Lower leg skin (tissue), 4 donors: Measurements from ENCODE around the gene SNX10. TPM values are rescaled to one million over a fixed set of nuclear protein-coding genes. Genes with fewer than 3 reads are reported as not detected.

ENCODE experiments used
- DNase-seq, 2 donors: peaks; one replicate each; pipeline ENCODE4 v3.0.0-alpha.2; 2019; ENCODE audit warnings: low spot score in 2 of 2
- H3K4me3 ChIP-seq: fragments of 200-600 bp; sonication (generic); 2 replicates; pipeline ENCODE4 v1.5.1; 2017; ENCODE audit warnings: mild to moderate bottlenecking, low read depth; ENCODE audit not compliant: poor library complexity, severe bottlenecking
- POLR2A ChIP-seq, 2 donors: fragments of 450-650 bp; IDR thresholded peaks; one replicate each; pipeline ENCODE4 v1.6.1; 2016 to 2017; ENCODE audit warnings: antibody characterized with exemption in 2 of 2, mild to moderate bottlenecking in 1 of 2, moderate library complexity in 1 of 2
- WGBS, 2 donors: methylation state at CpG; one replicate each; pipeline ENCODE4 v1.1.5; 2018; 5-methylcytosine and 5-hydroxymethylcytosine counted together
- intact Hi-C: fragments of 100-400 bp; cut with DNase I; formaldehyde crosslinking; loops from one replicate; pipeline ENCODE4 v1.15.0; 2023; ENCODE audit warnings: low total_unique reads
- total RNA-seq, 4 donors: library from RNA; depleted of rRNA; stranded (reverse); fragments of >200 nt; gene quantifications; one replicate each; pipeline ENCODE4 v1.1.0, GENCODE V29; 2016
- TF ChIP-seq, protein P1 (sequence below), 3 donors: fragments of 450-650 bp; IDR thresholded peaks; one replicate each; pipeline ENCODE4 v1.5.1; 2016; ENCODE audit warnings: antibody characterized with exemption in 3 of 3, mild to moderate bottlenecking in 3 of 3, moderate library complexity in 2 of 3

Gene SNX10
- total RNA-seq, 4 donors from 2014 or later = 2.0 to 10.0 (median 3.8) TPM

DNA sequence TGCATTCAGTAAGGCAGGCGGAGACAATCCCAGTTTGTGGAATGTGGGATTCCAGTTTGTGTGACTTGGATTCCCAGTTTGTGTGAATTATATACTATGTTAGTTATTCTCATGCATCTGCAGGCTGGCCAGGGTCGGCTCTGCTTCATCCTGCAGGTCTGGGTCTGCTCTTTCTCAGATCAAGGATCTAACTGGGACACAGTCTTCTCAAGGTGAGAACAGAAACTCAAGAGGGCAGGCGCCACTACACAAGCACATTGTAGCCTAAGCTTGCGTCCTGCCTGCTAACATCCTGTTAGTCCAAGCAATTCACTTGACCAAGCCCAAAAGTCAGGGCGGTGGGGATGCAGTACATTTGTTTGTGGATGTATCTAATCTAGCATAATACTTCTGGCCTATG lies 131.1 kb downstream of the SNX10 start:
- 92 to 93% methylated on average over 5 of the region's 5 CpGs for WGBS, 2 donors
- no peak for DNase-seq
- intact Hi-C loops = no loop called here
- no peak for TF ChIP-seq POLR2A (IDR thresholded peaks at IDR 0.05)
- TF ChIP-seq, protein P1, sequence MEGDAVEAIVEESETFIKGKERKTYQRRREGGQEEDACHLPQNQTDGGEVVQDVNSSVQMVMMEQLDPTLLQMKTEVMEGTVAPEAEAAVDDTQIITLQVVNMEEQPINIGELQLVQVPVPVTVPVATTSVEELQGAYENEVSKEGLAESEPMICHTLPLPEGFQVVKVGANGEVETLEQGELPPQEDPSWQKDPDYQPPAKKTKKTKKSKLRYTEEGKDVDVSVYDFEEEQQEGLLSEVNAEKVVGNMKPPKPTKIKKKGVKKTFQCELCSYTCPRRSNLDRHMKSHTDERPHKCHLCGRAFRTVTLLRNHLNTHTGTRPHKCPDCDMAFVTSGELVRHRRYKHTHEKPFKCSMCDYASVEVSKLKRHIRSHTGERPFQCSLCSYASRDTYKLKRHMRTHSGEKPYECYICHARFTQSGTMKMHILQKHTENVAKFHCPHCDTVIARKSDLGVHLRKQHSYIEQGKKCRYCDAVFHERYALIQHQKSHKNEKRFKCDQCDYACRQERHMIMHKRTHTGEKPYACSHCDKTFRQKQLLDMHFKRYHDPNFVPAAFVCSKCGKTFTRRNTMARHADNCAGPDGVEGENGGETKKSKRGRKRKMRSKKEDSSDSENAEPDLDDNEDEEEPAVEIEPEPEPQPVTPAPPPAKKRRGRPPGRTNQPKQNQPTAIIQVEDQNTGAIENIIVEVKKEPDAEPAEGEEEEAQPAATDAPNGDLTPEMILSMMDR (IDR thresholded peaks at IDR 0.05) = no peak
- H3K4me3 ChIP-seq = no peak overlapping the region

DNA sequence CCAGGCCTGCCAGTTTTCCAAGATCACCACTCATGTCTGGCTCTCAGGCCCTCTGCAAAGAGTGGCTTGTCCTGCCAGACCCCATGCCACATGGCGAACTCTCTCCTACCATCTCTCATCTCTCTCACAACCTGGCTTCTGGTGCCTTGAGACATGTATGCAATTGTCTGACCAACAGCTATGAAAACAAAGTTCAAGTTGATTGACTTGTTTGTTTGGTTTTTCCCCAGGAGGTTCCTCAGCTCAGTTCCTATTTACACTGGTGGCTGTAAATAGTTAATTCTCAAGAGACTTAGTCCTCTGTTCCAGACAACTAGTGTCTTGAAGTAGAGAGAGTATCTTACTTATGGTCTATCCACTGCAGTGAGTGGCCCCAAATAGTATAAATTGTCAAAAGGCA lies 131.8 kb downstream of the SNX10 start:
- 94 to 95% methylated on average over 1 of the region's 1 CpG for WGBS, 2 donors
- intact Hi-C loops = no loop called here
- TF ChIP-seq, protein P1 (IDR thresholded peaks at IDR 0.05) = no peak
- no peak for TF ChIP-seq POLR2A (IDR thresholded peaks at IDR 0.05)
- no peak for DNase-seq
- no peak overlapping the region for H3K4me3 ChIP-seq

Other genes starting within 250 kb of the SNX10 start
- gene NFE2L3, start 139.7 kb upstream of the SNX10 start, total RNA-seq = 10 to 100 TPM; 37.9 to 59.1 (median 45.0) TPM
- 100 to 1,000 TPM in 2 of 4 donors, 10 to 100 TPM in 2; 78.1 to 133 (median 99.4) TPM for gene HNRNPA2B1, start 91.1 kb upstream of the SNX10 start, total RNA-seq
- 10 to 100 TPM; 43.1 to 60.5 (median 51.9) TPM for gene CBX3, start 90.1 kb upstream of the SNX10 start, total RNA-seq